A549 (cell line): ENCODE data around the gene WFDC5.

Experiments used
- RNF2 ChIP-seq: fragments of 200-600 bp; sonication (generic); IDR thresholded peaks from 2 replicates; pipeline ENCODE4 v1.6.1; 2016; ENCODE audit warnings: low read depth, mild to moderate bottlenecking, antibody characterized with exemption, moderate library complexity, borderline replicate concordance
- TF ChIP-seq, protein P1 (sequence below): fragments of >200 bp; sonication (Bioruptor Twin); formaldehyde crosslinking; IDR thresholded peaks from 3 replicates; pipeline ENCODE4 v1.5.1; 2016

DNA sequence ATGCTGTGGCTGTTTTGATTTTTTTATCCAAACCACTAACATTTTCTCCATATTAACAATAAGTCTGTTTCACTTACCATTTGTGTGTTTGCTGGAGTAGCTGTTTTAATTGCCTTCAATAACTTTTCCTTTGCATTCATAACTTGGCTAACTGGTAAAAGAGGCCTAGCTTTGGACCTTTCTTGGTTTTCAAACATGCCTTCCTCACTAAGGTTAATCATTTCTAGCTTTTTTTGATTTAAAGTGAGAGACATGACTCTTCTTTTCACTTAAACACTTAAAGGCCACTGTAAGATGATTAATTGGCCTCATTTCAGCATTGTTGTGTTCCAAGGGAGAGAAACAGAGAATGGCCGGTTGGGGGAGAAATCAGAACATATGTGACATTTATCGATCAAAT, 6.4 kb upstream of the WFDC5 start:
- TF ChIP-seq, protein P1, sequence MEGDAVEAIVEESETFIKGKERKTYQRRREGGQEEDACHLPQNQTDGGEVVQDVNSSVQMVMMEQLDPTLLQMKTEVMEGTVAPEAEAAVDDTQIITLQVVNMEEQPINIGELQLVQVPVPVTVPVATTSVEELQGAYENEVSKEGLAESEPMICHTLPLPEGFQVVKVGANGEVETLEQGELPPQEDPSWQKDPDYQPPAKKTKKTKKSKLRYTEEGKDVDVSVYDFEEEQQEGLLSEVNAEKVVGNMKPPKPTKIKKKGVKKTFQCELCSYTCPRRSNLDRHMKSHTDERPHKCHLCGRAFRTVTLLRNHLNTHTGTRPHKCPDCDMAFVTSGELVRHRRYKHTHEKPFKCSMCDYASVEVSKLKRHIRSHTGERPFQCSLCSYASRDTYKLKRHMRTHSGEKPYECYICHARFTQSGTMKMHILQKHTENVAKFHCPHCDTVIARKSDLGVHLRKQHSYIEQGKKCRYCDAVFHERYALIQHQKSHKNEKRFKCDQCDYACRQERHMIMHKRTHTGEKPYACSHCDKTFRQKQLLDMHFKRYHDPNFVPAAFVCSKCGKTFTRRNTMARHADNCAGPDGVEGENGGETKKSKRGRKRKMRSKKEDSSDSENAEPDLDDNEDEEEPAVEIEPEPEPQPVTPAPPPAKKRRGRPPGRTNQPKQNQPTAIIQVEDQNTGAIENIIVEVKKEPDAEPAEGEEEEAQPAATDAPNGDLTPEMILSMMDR: no peak
- TF ChIP-seq RNF2: no peak
